ENCODE results near the gene CECR2.
"Not testable (repeated sequence)": the region's sequence is repeated elsewhere in the genome, so short reads cannot be mapped to it uniquely, and the experiment has no call there.

The CECR2 gene

DNA sequence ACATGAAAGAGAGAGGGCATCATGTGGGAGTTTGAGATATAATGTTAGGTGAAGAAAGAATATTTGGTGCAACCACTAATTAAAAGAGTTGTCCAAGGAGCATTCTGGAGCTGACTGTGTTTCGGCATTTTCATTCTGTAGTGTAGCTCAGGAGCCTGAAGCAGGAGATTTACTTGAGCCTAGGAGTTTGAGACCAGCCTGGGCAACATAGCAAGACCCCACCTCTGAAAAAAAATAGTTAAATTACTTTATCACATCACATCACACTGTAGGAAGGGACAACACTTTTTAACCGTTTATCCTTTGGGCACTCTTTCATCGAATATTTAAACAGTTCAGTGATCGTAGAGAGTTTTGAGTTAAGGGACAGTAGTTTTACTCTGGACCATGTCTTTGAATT lies 143.7 kb downstream of the CECR2 start:
- H3K4me2 ChIP-seq (ENCODE audit: insufficient read depth, low read length): no peak overlapping the region
- H3K9ac ChIP-seq (ENCODE audit: low read depth, low read length): no peak overlapping the region
- no peak for ATAC-seq (ENCODE audit: insufficient read depth, low read depth)
- H2AFZ ChIP-seq (ENCODE audit: low read depth, low read length): no peak overlapping the region
- TF ChIP-seq, protein P1, sequence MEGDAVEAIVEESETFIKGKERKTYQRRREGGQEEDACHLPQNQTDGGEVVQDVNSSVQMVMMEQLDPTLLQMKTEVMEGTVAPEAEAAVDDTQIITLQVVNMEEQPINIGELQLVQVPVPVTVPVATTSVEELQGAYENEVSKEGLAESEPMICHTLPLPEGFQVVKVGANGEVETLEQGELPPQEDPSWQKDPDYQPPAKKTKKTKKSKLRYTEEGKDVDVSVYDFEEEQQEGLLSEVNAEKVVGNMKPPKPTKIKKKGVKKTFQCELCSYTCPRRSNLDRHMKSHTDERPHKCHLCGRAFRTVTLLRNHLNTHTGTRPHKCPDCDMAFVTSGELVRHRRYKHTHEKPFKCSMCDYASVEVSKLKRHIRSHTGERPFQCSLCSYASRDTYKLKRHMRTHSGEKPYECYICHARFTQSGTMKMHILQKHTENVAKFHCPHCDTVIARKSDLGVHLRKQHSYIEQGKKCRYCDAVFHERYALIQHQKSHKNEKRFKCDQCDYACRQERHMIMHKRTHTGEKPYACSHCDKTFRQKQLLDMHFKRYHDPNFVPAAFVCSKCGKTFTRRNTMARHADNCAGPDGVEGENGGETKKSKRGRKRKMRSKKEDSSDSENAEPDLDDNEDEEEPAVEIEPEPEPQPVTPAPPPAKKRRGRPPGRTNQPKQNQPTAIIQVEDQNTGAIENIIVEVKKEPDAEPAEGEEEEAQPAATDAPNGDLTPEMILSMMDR (IDR thresholded peaks at IDR 0.05; ENCODE audit: borderline replicate concordance, extremely low read depth, low read length, poor library complexity, severe bottlenecking): no peak
- TF ChIP-seq EZH2 (IDR thresholded peaks at IDR 0.05; ENCODE audit: borderline replicate concordance, low read depth, low read length, severe bottlenecking): no peak
- H3K36me3 ChIP-seq (ENCODE audit: insufficient read depth, low read length): no peaks in the 10 kb centered on the region
- no peaks in the 10 kb centered on the region; the same call in 1 of the 2 replicates for H4K20me1 ChIP-seq (ENCODE audit: insufficient read depth, low read length)
- H3K4me1 ChIP-seq (ENCODE audit: insufficient read depth, low read length): no peaks in the 10 kb centered on the region
- H3K27me3 ChIP-seq (ENCODE audit: insufficient read depth, low read length, poor library complexity): no peaks in the 10 kb centered on the region
- H3K79me2 ChIP-seq (ENCODE audit: insufficient read depth, low read length): no peaks in the 10 kb centered on the region
- no peaks in the 10 kb centered on the region for H3K9me3 ChIP-seq (ENCODE audit: insufficient read depth, low read length, severe bottlenecking)
- H3K27ac ChIP-seq (ENCODE audit: low read length): no peak overlapping the region
- DNase-seq: no peak
- no peak overlapping the region for H3K4me3 ChIP-seq (ENCODE audit: low read depth in 1 of 2, low read length in 2 of 2)

DNA sequence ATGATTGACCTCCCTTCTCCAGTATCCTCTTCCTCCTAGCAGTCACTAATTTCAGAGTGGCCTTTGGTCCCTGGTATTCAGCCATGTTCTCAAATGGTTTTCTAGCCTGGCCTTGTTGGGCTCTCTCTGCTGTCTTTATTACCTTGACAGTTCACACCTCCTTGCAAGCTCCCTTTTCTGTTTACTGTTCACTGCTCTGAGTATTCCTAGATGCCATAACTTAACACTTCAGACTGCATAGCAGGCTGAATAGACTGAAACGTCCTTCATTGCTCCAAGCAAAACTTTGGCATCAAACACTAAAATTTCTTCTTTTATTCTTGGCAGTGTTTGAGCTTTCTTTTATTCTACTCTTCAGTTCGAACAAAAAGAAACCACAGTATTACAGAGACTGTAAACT lies 144.4 kb downstream of the CECR2 start:
- TF ChIP-seq, protein P1 (IDR thresholded peaks at IDR 0.05; ENCODE audit: borderline replicate concordance, extremely low read depth, low read length, poor library complexity, severe bottlenecking): no peak
- TF ChIP-seq EZH2 (IDR thresholded peaks at IDR 0.05; ENCODE audit: borderline replicate concordance, low read depth, low read length, severe bottlenecking): no peak
- Histone ChIP-seq H2AFZ (ENCODE audit: low read depth, low read length) (no peak overlapping the region), H3K36me3 (ENCODE audit: insufficient read depth, low read length) (no peaks in the 10 kb centered on the region), H3K4me2 (ENCODE audit: insufficient read depth, low read length) (no peak overlapping the region), H3K27ac (ENCODE audit: low read length) (no peak overlapping the region), H3K27me3 (ENCODE audit: insufficient read depth, low read length, poor library complexity) (no peaks in the 10 kb centered on the region), H3K4me1 (ENCODE audit: insufficient read depth, low read length) (no peaks in the 10 kb centered on the region), H3K79me2 (ENCODE audit: insufficient read depth, low read length) (no peaks in the 10 kb centered on the region), H3K9ac (ENCODE audit: low read depth, low read length) (no peak overlapping the region), H4K20me1 (ENCODE audit: insufficient read depth, low read length) (no peaks in the 10 kb centered on the region; the same call in 1 of the 2 replicates), H3K9me3 (ENCODE audit: insufficient read depth, low read length, severe bottlenecking) (no peaks in the 10 kb centered on the region), H3K4me3 (ENCODE audit: low read depth in 1 of 2, low read length in 2 of 2) (no peak overlapping the region)
- DNase-seq (no peak), ATAC-seq (ENCODE audit: insufficient read depth, low read depth) (no peak)

GRCh38 chr22:17514084-17514483 lies 144.8 kb downstream of the CECR2 start:
- H3K27ac ChIP-seq (ENCODE audit: low read length): no peak overlapping the region
- no peak overlapping the region for H3K9ac ChIP-seq (ENCODE audit: low read depth, low read length)
- no peak for DNase-seq
- H3K9me3 ChIP-seq (ENCODE audit: insufficient read depth, low read length, severe bottlenecking): no peaks in the 10 kb centered on the region
- H3K27me3 ChIP-seq (ENCODE audit: insufficient read depth, low read length, poor library complexity): no peaks in the 10 kb centered on the region
- no peaks in the 10 kb centered on the region for H3K79me2 ChIP-seq (ENCODE audit: insufficient read depth, low read length)
- no peak overlapping the region for H2AFZ ChIP-seq (ENCODE audit: low read depth, low read length)
- TF ChIP-seq, protein P1 (IDR thresholded peaks at IDR 0.05; ENCODE audit: borderline replicate concordance, extremely low read depth, low read length, poor library complexity, severe bottlenecking): no peak
- no peak for TF ChIP-seq EZH2 (IDR thresholded peaks at IDR 0.05; ENCODE audit: borderline replicate concordance, low read depth, low read length, severe bottlenecking)
- H4K20me1 ChIP-seq (ENCODE audit: insufficient read depth, low read length): no peaks in the 10 kb centered on the region; the same call in 1 of the 2 replicates
- no peak overlapping the region for H3K4me3 ChIP-seq (ENCODE audit: low read depth in 1 of 2, low read length in 2 of 2)
- no peaks in the 10 kb centered on the region for H3K4me1 ChIP-seq (ENCODE audit: insufficient read depth, low read length)
- no peak for ATAC-seq (ENCODE audit: insufficient read depth, low read depth)
- no peak overlapping the region for H3K4me2 ChIP-seq (ENCODE audit: insufficient read depth, low read length)
- H3K36me3 ChIP-seq (ENCODE audit: insufficient read depth, low read length): no peaks in the 10 kb centered on the region

DNA sequence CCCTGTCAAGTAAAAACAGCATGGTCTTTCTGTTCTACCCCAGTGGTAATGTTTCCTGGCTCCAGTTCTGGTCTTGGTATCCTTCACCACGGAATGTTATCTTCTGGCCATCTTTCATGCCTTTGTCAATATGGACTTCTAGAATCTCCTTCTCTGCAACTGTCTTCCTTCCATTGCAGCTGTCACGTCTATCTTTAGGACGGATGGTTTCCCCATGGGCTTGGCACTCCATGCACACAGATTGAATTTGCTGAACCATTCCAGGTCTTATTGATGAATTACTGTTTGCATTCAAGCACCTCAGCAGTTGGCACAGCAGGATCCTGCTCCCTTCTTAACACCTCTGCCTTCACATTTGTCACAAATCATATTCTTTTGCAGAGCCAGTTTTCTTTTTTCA lies 149.1 kb downstream of the CECR2 start:
- DNase-seq: no peak
- no peaks in the 10 kb centered on the region for H3K36me3 ChIP-seq (ENCODE audit: insufficient read depth, low read length)
- H3K79me2 ChIP-seq (ENCODE audit: insufficient read depth, low read length): no peaks in the 10 kb centered on the region
- no peaks in the 10 kb centered on the region for H3K4me1 ChIP-seq (ENCODE audit: insufficient read depth, low read length)
- no peaks in the 10 kb centered on the region; the same call in 1 of the 2 replicates for H4K20me1 ChIP-seq (ENCODE audit: insufficient read depth, low read length)
- no peak for TF ChIP-seq EZH2 (IDR thresholded peaks at IDR 0.05; ENCODE audit: borderline replicate concordance, low read depth, low read length, severe bottlenecking)
- TF ChIP-seq, protein P1 (IDR thresholded peaks at IDR 0.05; ENCODE audit: borderline replicate concordance, extremely low read depth, low read length, poor library complexity, severe bottlenecking): no peak
- H2AFZ ChIP-seq (ENCODE audit: low read depth, low read length): no peak overlapping the region
- H3K4me2 ChIP-seq (ENCODE audit: insufficient read depth, low read length): no peak overlapping the region
- H3K4me3 ChIP-seq (ENCODE audit: low read depth in 1 of 2, low read length in 2 of 2): no peak overlapping the region
- H3K27ac ChIP-seq (ENCODE audit: low read length): no peak overlapping the region
- no peak overlapping the region for H3K9ac ChIP-seq (ENCODE audit: low read depth, low read length)
- ATAC-seq (ENCODE audit: insufficient read depth, low read depth): no peak
- H3K27me3 ChIP-seq (ENCODE audit: insufficient read depth, low read length, poor library complexity): no peaks in the 10 kb centered on the region
- H3K9me3 ChIP-seq (ENCODE audit: insufficient read depth, low read length, severe bottlenecking): no peaks in the 10 kb centered on the region

DNA sequence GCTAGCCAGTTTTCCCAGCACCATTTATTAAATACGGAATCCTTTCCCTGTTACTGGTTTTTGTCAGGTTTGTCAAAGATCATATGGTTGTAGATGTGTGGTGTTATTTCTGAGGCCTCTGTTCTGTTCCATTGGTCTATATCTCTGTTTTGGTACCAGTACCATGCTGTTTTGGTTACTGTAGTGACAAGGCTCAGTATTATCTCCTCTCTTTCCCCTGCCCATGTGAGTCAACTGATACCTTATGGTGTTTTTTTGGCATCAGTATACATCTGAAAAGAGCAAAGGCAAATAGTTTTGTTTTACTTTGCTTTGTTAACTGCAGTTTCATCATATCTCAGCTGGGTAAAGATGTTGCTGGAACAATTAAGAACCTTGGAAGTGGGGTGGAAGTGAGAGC lies 152.7 kb downstream of the CECR2 start:
- H3K27ac ChIP-seq (ENCODE audit: low read length); H4K20me1 ChIP-seq (ENCODE audit: insufficient read depth, low read length); H3K4me2 ChIP-seq (ENCODE audit: insufficient read depth, low read length); H3K4me1 ChIP-seq (ENCODE audit: insufficient read depth, low read length); DNase-seq; ATAC-seq (ENCODE audit: insufficient read depth, low read depth); H3K79me2 ChIP-seq (ENCODE audit: insufficient read depth, low read length); H3K9ac ChIP-seq (ENCODE audit: low read depth, low read length); H2AFZ ChIP-seq (ENCODE audit: low read depth, low read length); H3K36me3 ChIP-seq (ENCODE audit: insufficient read depth, low read length); H3K4me3 ChIP-seq (ENCODE audit: low read depth in 1 of 2, low read length in 2 of 2); H3K9me3 ChIP-seq (ENCODE audit: insufficient read depth, low read length, severe bottlenecking); H3K27me3 ChIP-seq (ENCODE audit: insufficient read depth, low read length, poor library complexity): not testable (repeated sequence)
